ENCODE results near the gene MSANTD1.
A peak's percentile ranks its signal among the peaks of the same experiment; 100 is the strongest.
"Not testable (repeated sequence)": the region's sequence is repeated elsewhere in the genome, so short reads cannot be mapped to it uniquely, and the experiment has no call there.

The MSANTD1 gene

GRCh38 chr4:3291969-3292570 is 43.1 kb downstream of the MSANTD1 start:
- DNase-seq: no peak

GRCh38 chr4:3292571-3293400 is 43.8 kb downstream of the MSANTD1 start, which contains the start of gene RGS12:
RGS12 (plus strand) TSS chr4:3293021; CDS start chr4:3316171, 23,150 bp downstream.
- DNase-seq: peak; percentile 76

GRCh38 chr4:3293401-3294391 is 44.7 kb downstream of the MSANTD1 start:
- no peak for DNase-seq

- no peak for DNase-seq
Measured at GRCh38 chr4:3294401-3295241, 45.7 kb downstream of the MSANTD1 start.

GRCh38 chr4:3295837-3296624 is 47.1 kb downstream of the MSANTD1 start:
- no peak for DNase-seq

GRCh38 chr4:3296651-3297050 is 47.7 kb downstream of the MSANTD1 start:
- DNase-seq: no peak

- DNase-seq: no peak
Measured at GRCh38 chr4:3297066-3297859, 48.3 kb downstream of the MSANTD1 start.

- no peak for DNase-seq
Measured at GRCh38 chr4:3299122-3299975, 50.4 kb downstream of the MSANTD1 start.

GRCh38 chr4:3299976-3300671 is 51.2 kb downstream of the MSANTD1 start:
- no peak for DNase-seq

- not testable (repeated sequence) for DNase-seq
Measured at GRCh38 chr4:3300882-3301281, 51.9 kb downstream of the MSANTD1 start.

- no peak for DNase-seq
Measured at GRCh38 chr4:3301450-3302172, 52.7 kb downstream of the MSANTD1 start.

- no peak for DNase-seq
Measured at GRCh38 chr4:3302173-3302785, 53.3 kb downstream of the MSANTD1 start.

GRCh38 chr4:3302786-3303564 is 54.0 kb downstream of the MSANTD1 start:
- DNase-seq: no peak

- no peak for DNase-seq
Measured at GRCh38 chr4:3303565-3303824, 54.5 kb downstream of the MSANTD1 start.

GRCh38 chr4:3303923-3304710 is 55.2 kb downstream of the MSANTD1 start:
- no peak for DNase-seq

Measured in NCI-H1092 (cell line).